ENCODE results near the gene SAXO1.
"Not testable (repeated sequence)": the region's sequence is repeated elsewhere in the genome, so short reads cannot be mapped to it uniquely, and the experiment has no call there.

SAXO1 gene

GRCh38 chr9:18970393-18970792 lies 62.6 kb downstream of the SAXO1 start:
- DNase-seq (ENCODE audit: low spot score) = no peak

DNA sequence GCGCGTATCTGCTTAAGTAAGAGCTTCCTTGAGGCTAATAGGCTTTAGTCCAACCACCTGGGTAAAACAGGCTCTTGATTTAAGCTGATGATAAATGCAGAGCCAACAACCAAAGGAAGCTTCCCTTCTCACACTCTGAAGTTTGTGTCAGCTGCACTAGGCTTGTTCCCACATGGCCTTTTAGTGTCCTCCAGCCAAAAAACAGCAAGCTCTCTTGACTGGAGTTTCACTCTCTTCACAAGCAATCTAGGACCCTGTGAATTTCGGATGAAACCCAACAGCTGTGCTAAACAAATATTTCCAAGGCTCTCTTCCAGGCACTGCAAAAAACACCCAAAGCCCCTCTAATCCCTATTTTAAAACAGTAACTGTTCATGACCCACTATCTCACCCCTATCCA lies 63.9 kb downstream of the SAXO1 start:
- no peak for DNase-seq (ENCODE audit: low spot score)

DNA sequence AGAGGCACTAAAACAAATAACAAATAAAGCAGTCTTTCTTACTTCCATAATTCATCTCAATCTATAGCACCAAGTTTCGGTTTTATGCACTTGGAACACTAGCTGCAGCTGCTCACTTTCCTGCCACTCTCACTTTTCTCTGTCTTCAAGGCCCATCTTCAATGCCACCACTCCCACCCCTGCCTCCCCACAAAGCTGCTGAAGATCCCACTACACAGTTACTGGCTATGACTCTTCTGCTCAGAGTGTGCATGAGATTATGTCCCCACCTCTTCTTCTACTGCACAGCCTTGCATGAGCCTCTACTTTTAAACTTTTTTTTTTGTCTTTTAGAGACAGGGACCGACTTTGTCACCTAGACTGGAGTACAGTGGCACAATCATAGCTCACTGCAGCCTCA lies 77.4 kb downstream of the SAXO1 start:
- DNase-seq (ENCODE audit: low spot score) = no peak

GRCh38 chr9:18951936-18952335 lies 81.1 kb downstream of the SAXO1 start:
- no peak for DNase-seq (ENCODE audit: low spot score)

GRCh38 chr9:18947892-18948339 lies 85.1 kb downstream of the SAXO1 start:
- DNase-seq (ENCODE audit: low spot score) = no peak

GRCh38 chr9:18942801-18943200 lies 90.2 kb downstream of the SAXO1 start:
- no peak for DNase-seq (ENCODE audit: low spot score)

GRCh38 chr9:18941060-18941740 lies 91.8 kb downstream of the SAXO1 start:
- DNase-seq (ENCODE audit: low spot score) = no peak

- DNase-seq (ENCODE audit: low spot score) = no peak
Measured at GRCh38 chr9:18939943-18940342, 93.1 kb downstream of the SAXO1 start.

DNA sequence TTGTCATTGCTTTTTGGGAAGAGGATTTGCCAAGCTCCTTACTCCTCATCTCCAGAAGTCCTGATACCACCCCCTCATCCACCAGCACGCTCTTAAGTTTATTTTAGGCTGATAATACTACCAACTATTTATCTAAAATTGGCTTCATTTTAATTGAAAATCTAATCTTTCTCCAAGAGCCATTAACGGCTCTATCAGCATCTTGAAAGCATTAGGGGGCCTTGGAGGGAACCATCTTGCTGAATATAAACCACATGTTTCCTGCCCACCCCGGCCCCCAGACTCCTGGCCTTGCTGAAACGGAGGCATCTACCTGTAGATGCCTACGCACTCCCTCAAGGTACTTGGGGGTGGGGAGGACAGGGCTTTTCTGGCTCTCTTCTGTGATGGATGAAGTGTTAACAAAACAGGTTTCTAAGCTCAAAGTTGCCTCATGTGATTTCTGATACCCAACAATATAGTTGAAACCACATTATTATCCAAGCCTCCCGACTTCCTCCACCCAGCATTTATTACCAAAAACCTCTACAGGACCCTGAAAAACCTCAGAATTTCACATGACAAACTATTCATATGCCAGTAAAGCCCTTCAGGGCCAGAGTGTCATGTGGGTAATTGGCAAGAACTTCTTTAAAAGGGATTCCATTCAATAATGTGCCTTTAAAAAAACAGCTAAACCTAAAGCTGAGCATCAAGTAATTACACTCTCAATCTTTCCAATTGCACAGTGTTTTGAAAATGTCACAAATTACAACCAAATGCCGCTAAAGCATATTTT lies 96.7 kb downstream of the SAXO1 start:
- DNase-seq (ENCODE audit: low spot score) = no peak

- DNase-seq (ENCODE audit: low spot score) = no peak
Measured at GRCh38 chr9:18935541-18935940, 97.5 kb downstream of the SAXO1 start.

DNA sequence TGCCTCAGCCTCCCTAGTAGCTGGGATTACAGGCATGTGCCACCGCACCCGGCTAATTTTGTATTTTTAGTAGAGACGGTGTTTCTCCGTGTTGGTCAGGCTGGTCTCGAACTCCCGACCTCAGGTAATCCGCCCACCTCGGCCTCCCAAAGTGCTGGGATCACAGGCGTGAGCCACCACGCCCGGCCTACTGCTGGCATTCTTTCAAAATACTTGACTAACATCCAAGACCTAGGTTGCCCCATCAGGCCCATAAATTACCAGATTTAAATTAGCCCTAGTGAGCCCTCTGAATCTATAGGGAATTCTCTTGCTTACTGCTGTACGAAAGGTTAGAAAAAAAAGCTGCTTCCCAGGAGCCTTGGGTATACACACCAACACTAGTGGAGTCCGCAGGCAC lies 102.4 kb downstream of the SAXO1 start:
- DNase-seq (ENCODE audit: low spot score) = not testable (repeated sequence)

GRCh38 chr9:18928711-18929110 lies 104.3 kb downstream of the SAXO1 start:
- DNase-seq (ENCODE audit: low spot score) = no peak

GRCh38 chr9:18926513-18926912 lies 106.5 kb downstream of the SAXO1 start:
- no peak for DNase-seq (ENCODE audit: low spot score)

DNA sequence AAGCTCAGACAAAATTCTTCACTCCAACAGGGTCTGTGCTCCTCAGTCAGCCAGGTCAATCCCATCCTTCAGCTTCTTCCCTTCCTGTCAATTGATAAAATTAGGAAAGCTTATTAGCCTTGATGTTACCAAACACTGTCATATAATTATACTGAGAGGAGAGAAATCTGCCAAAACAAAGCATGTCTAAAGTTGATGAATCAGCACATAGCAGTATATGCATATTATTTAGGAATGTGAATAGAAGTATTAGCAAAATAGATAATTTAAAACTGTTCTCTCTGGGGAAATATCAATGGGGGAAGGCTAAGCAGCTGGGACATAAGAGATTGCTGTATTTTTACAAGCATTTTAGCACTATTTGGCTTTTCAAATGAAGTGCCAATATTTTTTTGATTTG lies 107.1 kb downstream of the SAXO1 start:
- DNase-seq (ENCODE audit: low spot score) = no peak

DNA sequence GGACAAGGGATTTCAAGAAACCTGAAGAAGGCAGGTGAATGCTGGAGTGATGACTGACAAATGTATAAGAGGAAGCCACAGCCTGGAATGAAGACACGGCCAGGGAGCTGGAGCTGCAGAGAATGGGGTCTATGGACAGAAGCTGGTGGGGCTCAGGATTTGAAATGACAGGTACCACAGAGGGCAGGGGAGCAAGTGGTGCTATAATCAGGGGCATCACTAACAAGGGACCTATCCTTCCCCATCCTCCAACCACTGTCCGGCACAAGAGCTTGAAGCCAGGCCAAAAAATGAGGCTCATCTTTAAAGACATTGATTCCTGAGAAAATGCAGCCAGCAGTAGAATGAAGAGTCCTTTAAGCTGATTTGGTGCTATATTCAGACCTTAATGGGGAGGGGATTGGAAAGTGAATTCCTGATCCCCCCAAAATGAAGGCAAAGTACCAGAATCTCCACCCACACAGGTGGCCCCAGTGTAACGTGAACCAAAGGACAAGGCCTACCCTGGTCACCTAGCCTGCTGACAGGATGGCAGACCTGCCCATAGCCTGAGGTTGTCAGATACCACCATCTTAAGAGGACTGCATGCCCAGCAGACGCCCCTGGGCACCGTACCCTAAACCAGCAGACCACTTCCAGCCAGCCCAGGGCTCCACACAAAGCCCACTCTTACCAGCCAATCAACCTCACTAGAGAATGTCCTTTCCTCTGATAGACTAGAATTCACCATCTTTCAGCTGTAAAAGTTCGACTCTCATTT lies 109.2 kb downstream of the SAXO1 start:
- DNase-seq (ENCODE audit: low spot score) = no peak

DNA sequence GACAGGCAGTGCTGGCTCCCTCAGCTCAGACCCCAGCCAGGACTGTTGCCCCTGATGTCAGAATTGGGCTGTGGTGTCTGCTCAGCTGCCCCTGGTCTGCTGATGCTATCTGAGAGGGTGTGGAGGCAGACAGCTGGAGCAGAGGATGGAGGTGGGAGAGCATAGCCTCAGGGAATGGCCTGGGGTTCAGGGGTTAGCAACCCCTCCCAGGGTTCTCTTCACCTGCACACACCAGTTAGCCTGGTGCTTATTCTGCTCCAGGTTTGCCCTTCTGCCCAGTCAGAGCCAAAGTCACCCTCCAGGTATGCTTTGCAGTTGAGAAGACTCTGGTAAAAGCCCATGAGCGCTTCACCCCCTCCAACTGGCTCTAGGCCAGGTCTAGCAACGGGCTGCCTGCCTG lies 109.8 kb downstream of the SAXO1 start:
- no peak for DNase-seq (ENCODE audit: low spot score)

DNA sequence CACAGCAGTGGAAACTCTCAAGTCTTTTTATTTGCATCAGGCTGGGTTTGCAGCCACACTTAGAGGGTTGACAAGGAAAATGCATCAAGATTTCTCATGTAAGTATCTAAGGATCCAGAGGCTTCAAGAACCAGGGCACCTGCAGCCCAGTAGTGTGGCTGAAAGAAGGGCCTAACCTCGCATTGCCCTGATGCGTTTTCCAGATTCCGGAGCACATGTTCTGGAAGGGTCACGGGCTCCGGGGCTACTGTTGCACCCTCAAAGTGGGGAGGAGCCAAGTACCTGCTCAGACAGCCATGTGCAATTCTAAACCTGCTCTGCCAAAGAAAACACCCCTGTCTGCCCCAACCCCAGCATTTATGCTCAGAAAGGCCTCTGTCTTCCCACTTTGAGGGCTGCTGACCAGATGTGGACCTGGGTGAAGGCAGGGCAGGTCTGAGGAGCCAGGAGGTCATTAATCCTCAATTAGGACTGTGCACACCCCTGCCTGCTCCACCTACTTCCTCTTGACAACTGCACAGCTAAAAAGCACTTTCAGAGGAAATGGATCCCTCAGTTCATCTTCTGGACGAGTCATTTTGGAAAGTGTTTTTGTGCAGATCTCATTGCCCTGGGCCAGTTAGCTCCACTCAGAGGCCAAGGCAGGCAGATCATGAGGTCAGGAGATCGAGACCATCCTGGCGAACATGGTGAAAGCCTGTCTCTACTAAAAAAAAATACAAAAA lies 110.7 kb downstream of the SAXO1 start:
- DNase-seq (ENCODE audit: low spot score) = no peak

DNA sequence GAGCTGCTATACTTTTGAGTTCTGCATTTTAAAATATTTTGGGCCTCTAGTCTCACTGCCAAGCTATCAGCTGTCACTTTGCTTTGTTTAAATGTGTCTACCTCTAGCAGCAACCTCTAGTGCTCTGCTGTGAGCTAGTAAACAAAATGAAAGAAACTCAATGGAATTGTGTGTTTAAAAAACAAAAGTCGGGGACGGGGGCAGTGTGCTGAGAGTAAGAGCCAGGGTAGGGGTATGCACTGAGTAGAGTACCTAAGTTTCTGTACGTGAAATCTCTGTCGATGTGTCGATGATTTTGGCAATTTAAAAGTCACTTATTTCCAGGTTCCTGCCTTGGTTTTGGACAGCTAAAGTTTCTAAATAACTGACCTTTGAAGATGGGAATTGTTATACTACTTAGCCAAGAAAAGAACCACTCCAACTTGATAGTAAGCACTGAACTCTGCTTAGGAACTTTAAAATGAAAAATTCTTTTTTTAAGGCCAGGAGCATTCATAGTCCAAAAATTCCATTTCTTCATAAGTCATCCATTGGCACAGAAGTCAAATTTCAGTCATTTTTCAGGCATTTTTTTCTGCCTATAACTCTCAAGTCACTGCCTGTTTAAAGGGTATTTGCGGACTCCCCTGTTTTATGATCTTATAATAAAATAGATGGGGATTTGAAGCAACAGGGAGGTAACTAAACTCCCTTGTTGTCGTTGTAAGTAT lies 111.5 kb downstream of the SAXO1 start:
- no peak for DNase-seq (ENCODE audit: low spot score)

DNA sequence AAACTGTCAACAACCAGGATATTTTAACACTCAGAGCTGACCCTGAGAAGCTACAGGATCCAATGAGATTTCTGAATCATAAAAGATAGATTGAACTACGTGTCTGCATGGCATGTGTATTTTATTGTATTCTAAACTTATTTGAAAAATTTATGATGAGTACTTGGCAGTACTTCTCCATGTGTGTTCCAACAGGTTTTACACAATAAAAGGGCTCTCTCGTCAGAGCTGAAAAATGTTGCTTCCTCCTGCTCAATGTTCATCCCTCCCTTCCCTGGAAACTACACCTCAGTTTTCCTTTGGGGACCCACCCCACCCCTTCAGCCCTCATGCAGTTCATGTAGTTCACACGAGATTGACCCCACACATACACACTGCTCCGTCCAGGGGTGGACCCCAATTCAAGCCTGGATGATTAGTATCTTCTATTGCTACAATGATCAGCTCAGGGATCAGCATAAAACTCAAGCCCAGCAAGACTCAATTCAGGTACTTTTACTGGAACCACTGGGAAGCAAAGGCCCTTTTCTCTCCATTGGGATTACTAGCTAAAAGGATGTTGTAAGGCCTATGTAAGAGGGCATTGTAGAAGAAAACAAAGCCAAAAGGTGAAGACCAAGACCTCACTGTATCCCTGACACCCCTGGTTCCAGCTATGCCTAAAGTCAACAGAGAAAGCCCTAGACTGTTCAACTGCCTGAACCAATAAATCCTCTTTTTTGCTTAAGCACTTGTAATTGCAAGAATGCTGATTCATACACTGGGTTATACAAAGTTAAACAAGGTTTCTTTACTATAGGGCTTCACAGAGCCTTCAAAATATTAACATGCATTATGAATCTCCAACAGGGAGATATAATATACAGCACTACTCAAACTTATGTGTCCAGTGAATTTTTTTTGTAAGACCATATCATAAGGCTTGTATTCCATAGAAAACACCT lies 112.6 kb downstream of the SAXO1 start:
- DNase-seq (ENCODE audit: low spot score) = no peak

DNA sequence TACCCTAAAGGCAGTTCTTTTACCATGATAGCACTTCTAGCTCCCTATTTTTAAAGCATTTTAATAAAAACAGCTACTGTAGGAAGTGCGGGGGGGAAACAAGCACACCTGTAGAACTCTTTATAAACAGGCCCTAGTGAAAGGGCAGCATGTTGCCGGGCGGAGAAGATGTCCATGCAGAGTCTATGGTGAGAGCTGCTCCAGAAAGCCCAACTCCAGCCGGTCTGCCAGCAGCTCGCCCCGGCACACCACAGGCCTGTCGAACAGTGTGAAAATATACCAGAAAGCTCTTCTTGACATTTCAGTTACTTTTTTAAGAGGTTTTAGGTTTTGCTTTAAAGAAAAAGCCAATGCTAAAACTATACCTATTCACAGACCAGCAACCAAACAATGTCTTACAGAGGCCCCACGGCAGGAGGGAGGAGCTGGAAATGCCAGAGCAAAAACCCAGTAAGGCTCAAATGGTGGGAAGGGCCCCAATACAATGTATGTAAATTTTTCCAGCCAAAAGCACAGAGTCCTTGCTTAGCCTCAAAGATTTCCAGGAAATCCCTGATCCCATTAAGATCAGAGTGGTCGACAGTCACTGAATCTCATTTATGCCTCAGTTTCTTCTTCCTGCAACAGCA lies 121.2 kb downstream of the SAXO1 start:
- no peak for DNase-seq (ENCODE audit: low spot score)

All from SW480 (cell line).